Left ventricle myocardium inferior (tissue), 1 donor: ENCODE data around the gene MSANTD2. TPM values are rescaled to one million over a fixed set of nuclear protein-coding genes. Genes with fewer than 3 reads are reported as not detected.

Experiments used
- DNase-seq: peaks from one replicate; pipeline ENCODE4 v3.0.0-alpha.2; 2020
- H3K27ac ChIP-seq: fragments of 200-600 bp; replicated peaks from 2 replicates; pipeline ENCODE4 v1.8.0; 2021
- H3K27me3 ChIP-seq: fragments of 200-600 bp; 2 replicates; pipeline ENCODE4 v1.8.0; 2021; ENCODE audit warnings: low read depth
- H3K36me3 ChIP-seq: fragments of 200-600 bp; 2 replicates; pipeline ENCODE4 v1.8.0; 2021
- H3K4me1 ChIP-seq: fragments of 200-600 bp; 2 replicates; pipeline ENCODE4 v1.8.0; 2021
- H3K4me3 ChIP-seq: fragments of 200-600 bp; 2 replicates; pipeline ENCODE4 v1.8.0; 2021; ENCODE audit warnings: mild to moderate bottlenecking, moderate library complexity
- H3K9me3 ChIP-seq: fragments of 200-600 bp; replicated peaks from 2 replicates; pipeline ENCODE4 v1.8.0; 2021
- intact Hi-C: fragments of 100-400 bp; cut with micrococcal nuclease; formaldehyde crosslinking; loops from one replicate; pipeline ENCODE4 v1.11.0; 2022
- total RNA-seq: library from RNA; stranded (reverse); fragmentation: NEBNext Ultra II Directional; extraction: Animal tissue kit (Norgen Biotek cat#: 25700); gene quantifications from one replicate; pipeline ENCODE4 v1.2.1, GENCODE V29; 2021
- TF ChIP-seq, protein P1 (sequence below): fragments of 200-600 bp; IDR thresholded peaks from 2 replicates; pipeline ENCODE4 v1.8.0; 2021; ENCODE audit warnings: antibody characterized with exemption, mild to moderate bottlenecking, borderline replicate concordance
- donor health status: DM: no; HTN: yes; CAD: no; lungs with severe emphysema.

Gene MSANTD2
- total RNA-seq, 1 donor from 2014 or later, result 2.7 TPM

DNA sequence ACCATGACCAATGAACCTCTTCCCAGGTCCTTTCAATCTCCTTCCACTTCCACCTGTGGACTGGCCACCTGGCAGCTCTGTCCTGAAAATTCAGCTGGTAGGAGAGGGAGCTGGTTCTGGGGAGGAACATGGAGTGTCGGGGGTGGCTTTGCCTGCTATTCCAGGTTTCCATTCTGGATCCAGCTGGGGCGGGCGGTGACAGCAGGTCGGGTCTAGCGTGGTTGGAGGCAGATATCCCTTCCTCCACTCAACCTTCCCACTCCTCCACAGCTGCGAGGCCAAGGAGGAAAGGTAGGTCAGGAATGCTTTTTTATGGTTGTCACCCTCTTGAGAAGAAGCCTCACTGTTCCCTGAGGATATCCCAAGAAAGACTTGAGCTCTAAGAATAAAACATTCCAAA lies 57.2 kb downstream of the MSANTD2 start:
- peaks cover 93% of the 10 kb centered on the region for H3K27me3 ChIP-seq
- no peak overlapping the region for H3K27ac ChIP-seq
- intact Hi-C loops, result no loop called here
- TF ChIP-seq, protein P1, sequence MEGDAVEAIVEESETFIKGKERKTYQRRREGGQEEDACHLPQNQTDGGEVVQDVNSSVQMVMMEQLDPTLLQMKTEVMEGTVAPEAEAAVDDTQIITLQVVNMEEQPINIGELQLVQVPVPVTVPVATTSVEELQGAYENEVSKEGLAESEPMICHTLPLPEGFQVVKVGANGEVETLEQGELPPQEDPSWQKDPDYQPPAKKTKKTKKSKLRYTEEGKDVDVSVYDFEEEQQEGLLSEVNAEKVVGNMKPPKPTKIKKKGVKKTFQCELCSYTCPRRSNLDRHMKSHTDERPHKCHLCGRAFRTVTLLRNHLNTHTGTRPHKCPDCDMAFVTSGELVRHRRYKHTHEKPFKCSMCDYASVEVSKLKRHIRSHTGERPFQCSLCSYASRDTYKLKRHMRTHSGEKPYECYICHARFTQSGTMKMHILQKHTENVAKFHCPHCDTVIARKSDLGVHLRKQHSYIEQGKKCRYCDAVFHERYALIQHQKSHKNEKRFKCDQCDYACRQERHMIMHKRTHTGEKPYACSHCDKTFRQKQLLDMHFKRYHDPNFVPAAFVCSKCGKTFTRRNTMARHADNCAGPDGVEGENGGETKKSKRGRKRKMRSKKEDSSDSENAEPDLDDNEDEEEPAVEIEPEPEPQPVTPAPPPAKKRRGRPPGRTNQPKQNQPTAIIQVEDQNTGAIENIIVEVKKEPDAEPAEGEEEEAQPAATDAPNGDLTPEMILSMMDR, result no peak
- H3K36me3 ChIP-seq, result no peaks in the 10 kb centered on the region
- no peaks in the 10 kb centered on the region for H3K9me3 ChIP-seq
- peaks cover 49% of the 10 kb centered on the region for H3K4me1 ChIP-seq
- H3K4me3 ChIP-seq, result no peak overlapping the region
- DNase-seq, result no peak

DNA sequence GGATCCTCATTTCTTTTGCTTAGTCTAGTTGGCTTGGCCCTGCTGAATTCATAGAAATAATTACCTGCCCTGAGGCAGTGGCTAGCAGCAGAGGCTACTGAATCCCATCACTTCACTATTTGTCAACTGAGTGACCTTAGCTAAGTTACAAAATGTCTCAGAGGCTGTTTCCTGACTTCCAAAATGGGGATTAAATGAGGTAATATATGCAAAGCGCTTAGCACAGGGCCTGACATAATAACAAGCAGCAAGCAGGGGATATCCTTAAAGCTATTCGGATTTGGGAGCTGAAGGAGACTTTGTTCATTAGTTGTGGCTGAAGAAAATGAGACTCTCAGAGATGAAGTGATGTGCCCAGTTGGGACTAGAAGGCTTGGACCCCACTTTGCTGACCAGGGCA lies 57.7 kb downstream of the MSANTD2 start:
- TF ChIP-seq, protein P1, result no peak
- H3K4me1 ChIP-seq, result peaks cover 44% of the 10 kb centered on the region
- H3K36me3 ChIP-seq, result no peaks in the 10 kb centered on the region
- peaks cover 93% of the 10 kb centered on the region for H3K27me3 ChIP-seq
- H3K27ac ChIP-seq, result no peak overlapping the region
- DNase-seq, result no peak
- H3K9me3 ChIP-seq, result no peaks in the 10 kb centered on the region
- no peak overlapping the region for H3K4me3 ChIP-seq
- intact Hi-C loops, result no loop called here

DNA sequence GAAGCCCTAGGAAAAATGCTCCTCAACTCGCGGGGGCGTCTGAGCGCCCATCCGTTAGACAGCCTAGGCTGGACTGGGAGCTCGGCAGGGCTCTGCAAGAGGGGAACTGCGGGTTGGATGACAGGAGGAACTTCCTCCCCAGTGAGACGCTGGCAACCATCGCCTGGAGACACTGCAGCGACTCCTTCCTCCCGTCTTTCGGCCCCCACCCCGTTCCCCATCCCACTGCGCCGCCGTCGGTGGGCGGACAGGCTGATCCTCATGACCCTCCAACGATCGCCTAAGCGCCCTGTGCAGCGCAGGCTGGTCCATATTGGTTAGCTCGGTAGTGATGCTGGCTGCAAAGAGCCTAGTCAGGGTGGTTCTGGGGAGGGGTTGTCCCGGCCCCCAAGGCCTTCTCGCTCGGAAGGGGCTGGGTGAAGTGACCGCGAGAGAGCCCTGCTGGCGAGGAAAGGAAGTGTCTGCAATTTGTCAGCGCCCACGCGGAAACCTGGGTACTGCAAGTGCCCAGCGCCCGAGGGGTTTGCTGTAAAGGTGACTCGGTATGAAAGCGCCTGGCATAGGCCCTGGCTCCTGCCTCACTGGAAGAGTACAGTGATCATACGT lies 59.8 kb downstream of the MSANTD2 start:
- H3K4me3 ChIP-seq, result peak overlapping the region; percentile 76
- intact Hi-C loops, result no loop called here
- TF ChIP-seq, protein P1, result peak; percentile 62
- peak overlapping the region; percentile 44 for H3K27ac ChIP-seq
- DNase-seq, result peak; percentile 40
- peaks cover 23% of the 10 kb centered on the region for H3K4me1 ChIP-seq
- no peaks in the 10 kb centered on the region for H3K9me3 ChIP-seq
- H3K27me3 ChIP-seq, result peaks cover 80% of the 10 kb centered on the region
- H3K36me3 ChIP-seq, result no peaks in the 10 kb centered on the region

DNA sequence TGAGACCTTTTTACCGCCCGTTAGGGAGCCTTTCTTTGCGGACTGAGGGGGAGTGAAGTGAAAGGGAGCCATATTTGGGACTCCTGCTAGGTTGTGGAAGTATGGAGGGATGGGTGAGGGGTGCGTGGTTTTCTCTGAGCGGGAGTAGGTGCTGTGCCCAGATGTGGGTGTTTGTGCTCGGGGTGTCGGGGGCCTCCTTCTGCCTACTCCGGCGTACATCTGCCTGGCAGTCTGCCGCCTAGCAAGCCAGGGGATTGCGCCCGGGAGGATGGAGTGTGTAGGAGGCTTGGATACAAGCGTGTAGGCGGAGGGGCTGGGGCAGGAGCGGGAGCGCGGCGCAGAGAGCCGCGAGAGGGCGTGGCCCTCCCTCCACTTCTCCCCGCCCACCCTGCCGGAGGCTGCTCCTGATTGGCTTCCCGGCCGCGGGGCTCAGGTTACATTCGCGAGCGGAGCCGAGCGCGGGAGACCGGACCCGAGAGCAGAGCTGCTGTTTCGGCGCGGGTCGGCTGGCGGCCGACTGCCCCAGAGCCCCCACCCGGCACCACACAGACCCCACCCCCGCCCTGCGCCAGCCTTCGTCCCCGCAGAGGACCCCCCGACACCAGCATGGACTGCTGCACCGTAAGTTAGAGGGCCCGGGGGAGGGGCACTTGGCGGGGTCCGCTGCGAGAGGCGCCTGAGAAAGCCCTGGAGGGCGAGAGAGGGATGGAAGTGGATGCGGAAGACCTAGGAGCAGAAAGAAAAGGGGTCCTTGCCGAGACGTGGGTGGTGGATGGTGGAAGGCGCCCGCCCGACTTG lies 60.5 kb downstream of the MSANTD2 start, which contains the start of gene NRGN:
Gene NRGN (plus strand): TSS at position 464 of the 798 bp plus-strand sequence. CDS start 143 bp downstream, at position 607.
- Histone ChIP-seq H3K27me3 (peaks cover 73% of the 10 kb centered on the region), H3K27ac (peak within 1 kb of the TSS; percentile 44), H3K36me3 (no peaks in the 10 kb centered on the region), H3K9me3 (no peaks in the 10 kb centered on the region), H3K4me3 (peak within 1 kb of the TSS; percentile 76), H3K4me1 (peaks cover 22% of the 10 kb centered on the region)
- intact Hi-C loops, result no loop called here
- peak; percentile 93 for DNase-seq
- TF ChIP-seq, protein P1, result no peak

DNA sequence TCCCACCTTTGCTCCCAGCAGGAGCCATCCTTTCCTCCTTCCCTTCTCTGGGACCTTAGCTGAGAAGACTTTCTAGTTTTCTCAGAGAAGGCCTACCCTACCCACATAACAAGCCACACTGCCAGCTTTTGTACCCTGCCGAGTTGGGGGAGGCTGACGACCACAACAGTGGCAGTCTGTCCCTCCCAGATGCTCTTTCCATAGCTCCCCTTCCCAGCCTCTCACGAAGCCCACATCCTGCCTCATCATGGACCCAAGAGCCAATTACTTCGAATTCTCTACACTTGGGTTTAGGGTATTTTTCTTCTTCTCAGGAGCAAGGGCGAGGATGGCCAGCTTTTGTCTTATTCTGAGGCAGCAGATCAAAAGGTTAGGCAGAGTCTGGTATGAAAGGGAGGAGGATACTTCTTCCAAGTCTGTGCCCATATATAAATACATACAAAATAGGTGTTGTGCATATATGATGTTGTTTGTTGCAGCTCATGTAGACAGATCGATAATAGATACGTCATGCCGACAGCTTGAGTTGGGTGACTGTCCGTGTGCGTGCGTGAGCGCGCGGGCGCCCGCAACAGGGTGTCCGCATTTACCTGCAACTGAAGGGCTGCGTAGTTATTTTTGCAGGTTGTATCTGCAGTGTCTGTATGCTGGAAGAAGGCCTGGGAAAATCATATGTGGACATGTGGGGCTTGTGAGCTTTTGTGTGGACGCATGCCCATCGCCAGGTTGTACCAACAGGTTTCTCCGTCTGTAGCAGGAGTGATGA lies 61.3 kb downstream of the MSANTD2 start:
- Histone ChIP-seq H3K36me3 (no peaks in the 10 kb centered on the region), H3K4me1 (peaks cover 22% of the 10 kb centered on the region), H3K4me3 (peak overlapping the region; percentile 76), H3K27me3 (peaks cover 65% of the 10 kb centered on the region), H3K9me3 (no peaks in the 10 kb centered on the region), H3K27ac (peak overlapping the region; percentile 44)
- TF ChIP-seq, protein P1, result no peak
- DNase-seq, result no peak
- intact Hi-C loops, result no loop called here
